Measurements from ENCODE around the gene ELOVL3. TPM values are rescaled to one million over a fixed set of nuclear protein-coding genes. Genes with fewer than 3 reads are reported as not detected.

ELOVL3 gene
- total and polyA plus RNA-seq, 7 donors, result 0.17 to 0.54 (median 0.26) TPM; not detected in 1

Other genes with a start within 250 kb of the ELOVL3 start
- gene ARMH3, start 170.1 kb upstream of the ELOVL3 start, total RNA-seq, result 10 to 100 TPM; 14.1 to 22.9 (median 18.4) TPM
- 10 to 100 TPM; 26.0 to 38.7 (median 30.2) TPM for gene ARMH3, start 170.1 kb upstream of the ELOVL3 start, polyA plus RNA-seq
- gene HPS6, start 160.9 kb upstream of the ELOVL3 start, total RNA-seq, result 10 to 100 TPM in 2 of 4 donors, 1 to 10 TPM in 2; 8.8 to 13.2 (median 10.1) TPM
- gene HPS6, start 160.9 kb upstream of the ELOVL3 start, polyA plus RNA-seq, result 10 to 100 TPM in 1 of 3 donors, 1 to 10 TPM in 2; 7.3 to 12.5 (median 9.8) TPM
- 10 to 100 TPM; 22.0 to 29.8 (median 26.8) TPM for gene LDB1, start 105.9 kb upstream of the ELOVL3 start, total RNA-seq
- gene LDB1, start 105.9 kb upstream of the ELOVL3 start, polyA plus RNA-seq, result 10 to 100 TPM; 13.9 to 24.9 (median 14.6) TPM
- gene PPRC1, start 93.3 kb upstream of the ELOVL3 start, total RNA-seq, result 10 to 100 TPM; 14.9 to 57.5 (median 32.1) TPM
- gene PPRC1, start 93.3 kb upstream of the ELOVL3 start, polyA plus RNA-seq, result 10 to 100 TPM; 14.7 to 32.2 (median 15.5) TPM
- gene NOLC1, start 73.9 kb upstream of the ELOVL3 start, total RNA-seq, result 10 to 100 TPM; 38.7 to 86.1 (median 64.4) TPM
- gene NOLC1, start 73.9 kb upstream of the ELOVL3 start, polyA plus RNA-seq, result 10 to 100 TPM; 25.8 to 77.5 (median 54.1) TPM
- 1 to 10 TPM; 6.9 to 9.7 (median 8.8) TPM for gene PITX3, start 15.2 kb downstream of the ELOVL3 start, total RNA-seq
- 1 to 10 TPM; 2.0 to 7.6 (median 4.5) TPM for gene PITX3, start 15.2 kb downstream of the ELOVL3 start, polyA plus RNA-seq
- gene GBF1, start 19.2 kb downstream of the ELOVL3 start, total RNA-seq, result 10 to 100 TPM; 40.8 to 47.1 (median 44.2) TPM
- 10 to 100 TPM; 14.1 to 32.0 (median 15.8) TPM for gene GBF1, start 19.2 kb downstream of the ELOVL3 start, polyA plus RNA-seq
- 10 to 100 TPM; 11.3 to 86.0 (median 12.7) TPM for gene NFKB2, start 169.4 kb downstream of the ELOVL3 start, total RNA-seq
- 10 to 100 TPM in 2 of 3 donors, 1 to 10 TPM in 1; 8.3 to 13.2 (median 10.9) TPM for gene NFKB2, start 169.4 kb downstream of the ELOVL3 start, polyA plus RNA-seq
- 1 to 10 TPM in 1 of 4 donors, under 1 TPM in 3; 0.15 to 1.7 (median 0.51) TPM for gene PSD, start 192.5 kb downstream of the ELOVL3 start, total RNA-seq
- 1 to 10 TPM in 1 of 3 donors, under 1 TPM in 1, not detected in 1; 0.25 to 1.0 TPM for gene PSD, start 192.5 kb downstream of the ELOVL3 start, polyA plus RNA-seq
- gene FBXL15, start 194.5 kb downstream of the ELOVL3 start, total RNA-seq, result 10 to 100 TPM in 2 of 4 donors, 1 to 10 TPM in 2; 7.9 to 13.3 (median 9.5) TPM
- 10 to 100 TPM; 10.8 to 14.8 (median 13.0) TPM for gene FBXL15, start 194.5 kb downstream of the ELOVL3 start, polyA plus RNA-seq
- gene CUEDC2, start 206.3 kb downstream of the ELOVL3 start, total RNA-seq, result 10 to 100 TPM; 53.3 to 81.9 (median 73.3) TPM
- gene CUEDC2, start 206.3 kb downstream of the ELOVL3 start, polyA plus RNA-seq, result 100 to 1,000 TPM in 1 of 3 donors, 10 to 100 TPM in 2; 56.3 to 103 (median 77.2) TPM
- not detected for gene C10orf95, start 225.2 kb downstream of the ELOVL3 start, total RNA-seq
- gene C10orf95, start 225.2 kb downstream of the ELOVL3 start, polyA plus RNA-seq, result under 1 TPM in 1 of 3 donors, not detected in 2; 0.01 TPM

Data from psoas muscle (tissue), 7 donors.